ENCODE results near the gene BLOC1S1. TPM values are rescaled to one million over a fixed set of nuclear protein-coding genes. Genes with fewer than 3 reads are reported as not detected.

The BLOC1S1 gene
- total and polyA plus RNA-seq, 9 of the 15 experiments (the other 6 are each of a cell fraction or from before 2014, with no cell fraction given), result 75.2 to 161 (median 98.8) TPM

DNA sequence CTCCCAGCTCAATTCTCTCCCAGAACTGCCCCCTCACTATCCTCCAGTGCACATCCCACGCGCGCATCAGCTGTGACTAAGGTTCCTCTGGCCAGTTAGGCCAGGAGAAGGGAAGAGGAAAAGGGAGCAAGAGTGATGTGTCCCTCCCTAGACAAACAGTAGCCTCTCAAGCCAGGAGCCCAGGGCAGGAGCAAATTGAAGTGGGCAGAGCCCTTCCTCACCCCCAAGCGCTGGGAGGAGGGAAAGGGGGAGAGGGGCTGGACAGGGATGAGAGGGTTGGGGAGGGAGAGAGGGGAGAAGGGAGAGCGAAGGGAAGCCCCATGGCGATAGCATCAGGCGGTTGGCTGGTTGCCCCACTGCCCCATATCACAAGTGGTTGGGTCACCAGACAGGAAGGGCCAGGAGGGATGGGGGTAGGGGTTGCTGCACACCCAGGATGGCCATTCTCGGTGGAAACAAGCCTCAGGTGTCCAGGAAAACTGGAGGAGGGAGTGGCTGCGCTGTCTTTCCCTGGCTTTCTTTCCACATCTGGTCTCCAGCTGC is 11.9 kb downstream of the BLOC1S1 start (continued):
- TF ChIP-seq, protein P1, sequence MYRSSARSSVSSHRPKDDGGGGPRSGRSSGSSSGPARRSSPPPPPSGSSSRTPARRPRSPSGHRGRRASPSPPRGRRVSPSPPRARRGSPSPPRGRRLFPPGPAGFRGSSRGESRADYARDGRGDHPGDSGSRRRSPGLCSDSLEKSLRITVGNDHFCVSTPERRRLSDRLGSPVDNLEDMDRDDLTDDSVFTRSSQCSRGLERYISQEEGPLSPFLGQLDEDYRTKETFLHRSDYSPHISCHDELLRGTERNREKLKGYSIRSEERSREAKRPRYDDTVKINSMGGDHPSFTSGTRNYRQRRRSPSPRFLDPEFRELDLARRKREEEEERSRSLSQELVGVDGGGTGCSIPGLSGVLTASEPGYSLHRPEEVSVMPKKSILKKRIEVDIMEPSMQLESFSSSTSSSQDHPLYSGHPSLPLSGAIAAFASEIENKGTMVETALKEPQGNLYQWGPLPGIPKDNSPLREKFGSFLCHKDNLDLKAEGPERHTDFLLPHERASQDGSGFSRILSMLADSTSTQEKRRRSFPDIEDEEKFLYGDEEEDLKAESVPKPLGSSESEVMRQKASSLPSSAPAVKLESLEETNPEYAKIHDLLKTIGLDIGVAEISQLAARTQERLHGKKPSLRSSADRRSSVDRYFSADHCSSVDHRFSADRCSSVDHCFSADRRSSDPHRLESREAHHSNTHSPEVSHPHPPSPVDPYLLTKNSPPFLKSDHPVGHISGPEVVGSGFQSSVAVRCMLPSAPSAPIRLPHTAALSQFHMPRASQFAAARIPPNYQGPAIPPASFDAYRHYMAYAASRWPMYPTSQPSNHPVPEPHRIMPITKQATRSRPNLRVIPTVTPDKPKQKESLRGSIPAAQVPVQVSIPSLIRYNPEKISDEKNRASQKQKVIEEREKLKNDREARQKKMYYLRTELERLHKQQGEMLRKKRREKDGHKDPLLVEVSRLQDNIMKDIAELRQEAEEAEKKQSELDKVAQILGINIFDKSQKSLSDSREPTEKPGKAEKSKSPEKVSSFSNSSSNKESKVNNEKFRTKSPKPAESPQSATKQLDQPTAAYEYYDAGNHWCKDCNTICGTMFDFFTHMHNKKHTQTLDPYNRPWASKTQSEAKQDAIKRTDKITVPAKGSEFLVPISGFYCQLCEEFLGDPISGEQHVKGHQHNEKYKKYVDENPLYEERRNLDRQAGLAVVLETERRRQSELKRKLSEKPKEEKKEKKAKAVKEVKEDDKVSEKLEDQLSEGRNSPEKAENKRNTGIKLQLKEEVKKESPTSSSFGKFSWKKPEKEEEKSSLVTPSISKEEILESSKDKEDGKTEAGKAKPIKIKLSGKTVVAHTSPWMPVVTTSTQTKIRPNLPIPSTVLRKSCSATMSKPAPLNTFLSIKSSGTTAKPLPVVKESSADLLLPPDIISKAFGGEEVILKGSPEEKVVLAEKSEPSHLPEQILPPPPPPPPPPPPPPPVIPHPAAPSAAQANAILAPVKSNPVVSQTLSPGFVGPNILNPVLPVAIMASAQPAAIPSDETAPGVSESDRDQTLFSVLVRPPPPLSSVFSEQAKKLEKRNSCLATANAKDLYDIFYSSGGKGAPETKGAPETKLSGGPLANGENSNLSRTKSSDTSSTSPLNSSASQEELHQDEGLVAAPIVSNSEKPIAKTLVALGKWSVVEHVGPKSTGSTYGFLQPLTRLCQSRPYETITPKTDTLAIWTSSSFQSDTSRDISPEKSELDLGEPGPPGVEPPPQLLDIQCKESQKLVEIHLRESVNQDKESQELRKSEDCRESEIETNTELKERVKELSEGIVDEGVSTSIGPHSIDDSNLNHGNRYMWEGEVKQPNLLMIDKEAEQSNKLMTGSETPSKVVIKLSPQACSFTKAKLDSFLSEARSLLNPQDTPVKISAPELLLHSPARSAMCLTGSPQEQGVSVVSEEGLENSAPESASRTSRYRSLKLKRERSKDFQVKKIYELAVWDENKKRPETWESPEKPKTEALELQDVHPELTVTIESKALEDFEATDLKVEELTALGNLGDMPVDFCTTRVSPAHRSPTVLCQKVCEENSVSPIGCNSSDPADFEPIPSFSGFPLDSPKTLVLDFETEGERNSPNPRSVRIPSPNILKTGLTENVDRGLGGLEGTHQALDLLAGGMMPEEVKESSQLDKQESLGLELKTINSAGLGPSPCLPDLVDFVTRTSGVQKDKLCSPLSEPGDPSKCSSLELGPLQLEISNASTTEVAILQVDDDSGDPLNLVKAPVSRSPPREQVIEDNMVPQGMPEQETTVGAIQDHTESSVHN (IDR thresholded peaks at IDR 0.05; ENCODE audit: borderline replicate concordance in 1 of 2, low read depth in 1 of 2), result peak in 1 of 2 experiments; percentile 79; a peak in 2 of 4 replicates
- TF ChIP-seq PPARD (CRISPR knock-in tag; IDR thresholded peaks at IDR 0.05), result no peak
- TF ChIP-seq, protein P2, sequence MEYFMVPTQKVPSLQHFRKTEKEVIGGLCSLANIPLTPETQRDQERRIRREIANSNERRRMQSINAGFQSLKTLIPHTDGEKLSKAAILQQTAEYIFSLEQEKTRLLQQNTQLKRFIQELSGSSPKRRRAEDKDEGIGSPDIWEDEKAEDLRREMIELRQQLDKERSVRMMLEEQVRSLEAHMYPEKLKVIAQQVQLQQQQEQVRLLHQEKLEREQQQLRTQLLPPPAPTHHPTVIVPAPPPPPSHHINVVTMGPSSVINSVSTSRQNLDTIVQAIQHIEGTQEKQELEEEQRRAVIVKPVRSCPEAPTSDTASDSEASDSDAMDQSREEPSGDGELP (CRISPR knock-in tag; IDR thresholded peaks at IDR 0.05; ENCODE audit: borderline replicate concordance), result peak; percentile 87
- peak; percentile 62 for TF ChIP-seq CEBPB (tag; IDR thresholded peaks at IDR 0.05)
- TF ChIP-seq HEY1 (CRISPR knock-in tag; IDR thresholded peaks at IDR 0.05; ENCODE audit: borderline replicate concordance), result no peak
- no peak for TF ChIP-seq MECOM (CRISPR knock-in tag; IDR thresholded peaks at IDR 0.05)
- no peak for TF ChIP-seq HNRNPUL1 (IDR thresholded peaks at IDR 0.05; ENCODE audit: low read length)
- TF ChIP-seq, protein P3, sequence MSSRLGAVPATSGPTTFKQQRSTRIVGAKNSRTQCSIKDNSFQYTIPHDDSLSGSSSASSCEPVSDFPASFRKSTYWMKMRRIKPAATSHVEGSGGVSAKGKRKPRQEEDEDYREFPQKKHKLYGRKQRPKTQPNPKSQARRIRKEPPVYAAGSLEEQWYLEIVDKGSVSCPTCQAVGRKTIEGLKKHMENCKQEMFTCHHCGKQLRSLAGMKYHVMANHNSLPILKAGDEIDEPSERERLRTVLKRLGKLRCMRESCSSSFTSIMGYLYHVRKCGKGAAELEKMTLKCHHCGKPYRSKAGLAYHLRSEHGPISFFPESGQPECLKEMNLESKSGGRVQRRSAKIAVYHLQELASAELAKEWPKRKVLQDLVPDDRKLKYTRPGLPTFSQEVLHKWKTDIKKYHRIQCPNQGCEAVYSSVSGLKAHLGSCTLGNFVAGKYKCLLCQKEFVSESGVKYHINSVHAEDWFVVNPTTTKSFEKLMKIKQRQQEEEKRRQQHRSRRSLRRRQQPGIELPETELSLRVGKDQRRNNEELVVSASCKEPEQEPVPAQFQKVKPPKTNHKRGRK (tag; IDR thresholded peaks at IDR 0.05), result no peak
- TF ChIP-seq, protein P4, sequence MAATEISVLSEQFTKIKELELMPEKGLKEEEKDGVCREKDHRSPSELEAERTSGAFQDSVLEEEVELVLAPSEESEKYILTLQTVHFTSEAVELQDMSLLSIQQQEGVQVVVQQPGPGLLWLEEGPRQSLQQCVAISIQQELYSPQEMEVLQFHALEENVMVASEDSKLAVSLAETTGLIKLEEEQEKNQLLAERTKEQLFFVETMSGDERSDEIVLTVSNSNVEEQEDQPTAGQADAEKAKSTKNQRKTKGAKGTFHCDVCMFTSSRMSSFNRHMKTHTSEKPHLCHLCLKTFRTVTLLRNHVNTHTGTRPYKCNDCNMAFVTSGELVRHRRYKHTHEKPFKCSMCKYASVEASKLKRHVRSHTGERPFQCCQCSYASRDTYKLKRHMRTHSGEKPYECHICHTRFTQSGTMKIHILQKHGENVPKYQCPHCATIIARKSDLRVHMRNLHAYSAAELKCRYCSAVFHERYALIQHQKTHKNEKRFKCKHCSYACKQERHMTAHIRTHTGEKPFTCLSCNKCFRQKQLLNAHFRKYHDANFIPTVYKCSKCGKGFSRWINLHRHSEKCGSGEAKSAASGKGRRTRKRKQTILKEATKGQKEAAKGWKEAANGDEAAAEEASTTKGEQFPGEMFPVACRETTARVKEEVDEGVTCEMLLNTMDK (IDR thresholded peaks at IDR 0.05; ENCODE audit: borderline replicate concordance, insufficient read depth, low read depth, low read length, poor library complexity, severe bottlenecking), result no peak
- peak; percentile 19; the same call in 1 of the 2 replicates for TF ChIP-seq CXXC5 (CRISPR knock-in tag; IDR thresholded peaks at IDR 0.05)
